HG03095 (cell line): Measurements from ENCODE around the gene FAM13A.
"Not testable (repeated sequence)": the region's sequence is repeated elsewhere in the genome, so short reads cannot be mapped to it uniquely, and the experiment has no call there.

Source experiments
- ATAC-seq: cut with Tn5 transposase; IDR thresholded peaks from one replicate; pipeline ENCODE4 v1.9.1; 2021; ENCODE audit warnings: moderate library complexity; ENCODE audit not compliant: unreplicated experiment

The FAM13A gene

GRCh38 chr4:88964450-88964849 is 92.5 kb downstream of the FAM13A start:
- no peak for ATAC-seq

- no peak for ATAC-seq
Observed at GRCh38 chr4:88963817-88964216, 93.2 kb downstream of the FAM13A start.

- no peak for ATAC-seq
Observed at GRCh38 chr4:88962396-88962795, 94.6 kb downstream of the FAM13A start.

- ATAC-seq = no peak
Observed at GRCh38 chr4:88960576-88960975, 96.4 kb downstream of the FAM13A start.

GRCh38 chr4:88958080-88958479 is 98.9 kb downstream of the FAM13A start:
- ATAC-seq = no peak

GRCh38 chr4:88957570-88957969 is 99.4 kb downstream of the FAM13A start:
- ATAC-seq = no peak

- no peak for ATAC-seq
Observed at GRCh38 chr4:88955580-88956380, 101.2 kb downstream of the FAM13A start.

GRCh38 chr4:88953400-88953799 is 103.6 kb downstream of the FAM13A start:
- ATAC-seq = no peak

- ATAC-seq = no peak
Observed at GRCh38 chr4:88952081-88952480, 104.9 kb downstream of the FAM13A start.

- ATAC-seq = no peak
Observed at GRCh38 chr4:88949605-88950004, 107.4 kb downstream of the FAM13A start.

- ATAC-seq = no peak
Observed at GRCh38 chr4:88940506-88940905, 116.5 kb downstream of the FAM13A start.

GRCh38 chr4:88939697-88940096 is 117.3 kb downstream of the FAM13A start:
- no peak for ATAC-seq

- no peak for ATAC-seq
Observed at GRCh38 chr4:88938138-88938537, 118.8 kb downstream of the FAM13A start.

- no peak for ATAC-seq
Observed at GRCh38 chr4:88937081-88937480, 119.9 kb downstream of the FAM13A start.

GRCh38 chr4:88933414-88934160 is 123.4 kb downstream of the FAM13A start:
- no peak for ATAC-seq

GRCh38 chr4:88928852-88929251 is 128.1 kb downstream of the FAM13A start:
- ATAC-seq = no peak

- no peak for ATAC-seq
Observed at GRCh38 chr4:88927420-88927819, 129.6 kb downstream of the FAM13A start.

- ATAC-seq = no peak
Observed at GRCh38 chr4:88919056-88919455, 137.9 kb downstream of the FAM13A start.

GRCh38 chr4:88913181-88913580 is 143.8 kb downstream of the FAM13A start:
- ATAC-seq = not testable (repeated sequence)

GRCh38 chr4:88911246-88912212 is 145.5 kb downstream of the FAM13A start:
- no peak for ATAC-seq

GRCh38 chr4:88910101-88910500 is 146.9 kb downstream of the FAM13A start:
- ATAC-seq = no peak
